Activated CD4-positive, alpha-beta T cell treated with anti-CD3 and anti-CD28 coated beads, Interleukin-10, Interleukin-2, amounts not matched to agents 100 ng/mL and 50 ng/mL, durations not matched to agents 16 hours and 8 hours (primary cell): Measurements from ENCODE around the gene LIPI.
A peak's percentile ranks its signal among the peaks of the same experiment; 100 is the strongest.
"Not testable (repeated sequence)": the region's sequence is repeated elsewhere in the genome, so short reads cannot be mapped to it uniquely, and the experiment has no call there.

Source experiments
- DNase-seq: peaks from one replicate; pipeline ENCODE4 v3.0.0-alpha.2; 2020

The LIPI gene

DNA sequence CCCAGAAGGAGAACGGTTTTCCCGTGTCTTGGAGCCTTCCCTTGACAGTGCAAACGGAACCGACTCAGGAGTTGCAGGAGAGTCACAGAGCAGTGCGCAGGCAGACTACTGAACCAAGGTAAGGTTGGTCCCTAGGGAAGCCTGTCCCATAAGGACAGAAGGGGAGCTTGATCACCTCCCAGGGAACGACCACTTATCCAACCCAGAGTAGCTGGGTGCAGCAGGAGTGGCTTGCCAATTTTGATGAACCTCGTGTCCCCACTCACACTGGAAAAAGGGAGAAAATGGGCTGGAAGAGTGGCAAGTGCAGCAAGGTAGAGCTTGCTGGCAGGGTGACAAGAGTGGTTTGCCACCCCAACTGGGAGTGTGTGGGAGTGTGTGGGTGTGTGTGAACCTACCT, 95.1 kb downstream of the LIPI start:
- no peak for DNase-seq

DNA sequence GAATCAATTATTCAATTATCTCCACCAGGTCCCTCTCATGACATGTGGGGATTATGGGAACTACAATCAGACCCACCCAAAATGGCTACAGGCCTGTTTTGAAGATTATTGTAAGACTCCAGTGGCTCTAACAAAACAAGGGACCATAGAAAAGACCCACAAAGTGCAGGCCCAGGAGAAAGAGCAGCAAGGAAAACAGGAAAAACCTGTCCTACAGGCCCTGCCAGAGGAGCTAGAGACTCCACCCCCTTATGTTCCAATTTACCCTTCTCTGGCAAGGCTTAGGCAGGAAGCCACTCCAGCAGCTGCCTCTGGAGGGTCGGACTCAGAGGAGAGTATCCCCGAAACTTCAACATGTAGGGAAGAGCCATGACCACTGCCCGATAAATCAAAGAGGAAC, 96.5 kb downstream of the LIPI start:
- no peak for DNase-seq

DNA sequence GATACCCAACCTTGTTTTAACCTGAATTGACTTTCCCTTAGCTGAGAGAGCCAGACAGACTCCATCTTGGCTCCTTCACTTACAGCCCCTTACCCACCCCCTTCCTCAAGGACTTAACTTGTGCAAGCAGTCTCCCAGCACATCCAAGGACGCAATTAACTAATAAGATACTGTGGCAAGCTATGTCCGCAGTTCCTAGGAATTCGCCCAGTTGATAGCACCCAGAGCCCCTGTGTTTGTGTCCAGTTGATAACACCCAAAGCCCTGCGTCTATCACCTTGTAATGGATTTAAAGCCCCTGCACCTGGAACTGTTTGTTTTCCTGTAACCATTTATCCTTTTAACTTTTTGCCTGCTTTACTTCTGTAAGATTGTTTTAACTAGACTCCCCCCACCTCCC, 106.2 kb downstream of the LIPI start:
- not testable (repeated sequence) for DNase-seq

DNA sequence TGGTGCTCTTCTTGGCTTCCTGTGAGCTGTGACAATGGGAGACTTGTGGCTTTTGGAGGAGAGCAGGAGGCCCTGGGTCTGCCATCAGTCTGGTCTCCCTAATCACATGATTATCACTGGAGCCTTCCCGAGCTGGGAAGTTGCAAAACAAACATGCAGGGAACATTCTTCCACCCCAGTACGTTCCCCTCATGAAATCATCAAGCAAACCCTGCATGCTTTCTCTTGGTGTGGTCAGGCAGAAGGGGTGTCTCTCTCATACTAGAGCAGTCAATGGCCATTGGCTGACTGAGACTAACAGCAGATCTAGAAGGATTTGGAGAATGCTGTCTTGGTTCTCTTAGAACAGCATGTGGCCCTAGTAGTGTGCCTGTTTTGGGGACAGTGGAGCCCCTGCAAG, 111.2 kb downstream of the LIPI start:
- DNase-seq: no peak

DNA sequence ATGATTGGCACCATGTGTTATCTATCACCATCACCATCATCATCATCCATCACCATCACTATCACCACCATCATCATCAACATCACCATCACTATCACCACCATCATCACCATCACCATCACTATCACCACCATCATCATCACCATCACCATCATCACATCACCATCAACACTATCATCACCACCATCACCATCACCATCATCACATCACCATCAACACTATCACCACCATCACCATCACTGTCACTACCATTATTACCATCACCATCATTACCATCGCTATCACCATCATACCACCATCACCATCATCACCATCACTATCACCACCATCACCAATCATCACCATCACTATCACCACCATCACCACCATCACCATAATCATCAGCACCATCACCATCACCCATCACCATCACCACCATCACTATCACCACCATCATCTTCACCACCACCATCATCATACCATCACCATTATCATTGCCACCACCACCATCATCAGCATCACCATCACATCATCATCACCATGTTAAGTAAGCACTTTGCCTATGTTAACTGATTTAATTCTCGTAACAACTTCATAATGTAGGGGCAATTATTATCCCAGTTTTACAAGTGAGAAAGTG, 112.8 kb downstream of the LIPI start:
- DNase-seq: no peak

DNA sequence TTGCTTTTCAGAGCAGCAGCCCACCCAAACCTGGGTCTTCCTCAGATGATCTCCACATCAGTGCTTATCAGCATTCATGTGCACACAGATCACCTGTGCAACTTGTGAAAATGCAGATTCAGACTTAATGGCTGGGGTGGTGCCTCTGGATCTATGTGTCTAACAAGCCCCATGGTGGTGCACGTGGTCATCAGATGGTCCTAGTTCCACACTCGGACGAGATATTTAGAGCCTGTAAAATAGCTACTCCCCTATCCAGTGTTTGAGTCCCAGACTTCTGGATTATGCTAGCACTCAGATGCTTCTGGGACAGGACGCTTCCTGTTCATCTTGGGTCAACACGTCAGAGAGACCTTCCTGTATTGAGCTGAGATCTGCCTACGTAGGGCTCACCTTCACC, 114.2 kb downstream of the LIPI start:
- no peak for DNase-seq

DNA sequence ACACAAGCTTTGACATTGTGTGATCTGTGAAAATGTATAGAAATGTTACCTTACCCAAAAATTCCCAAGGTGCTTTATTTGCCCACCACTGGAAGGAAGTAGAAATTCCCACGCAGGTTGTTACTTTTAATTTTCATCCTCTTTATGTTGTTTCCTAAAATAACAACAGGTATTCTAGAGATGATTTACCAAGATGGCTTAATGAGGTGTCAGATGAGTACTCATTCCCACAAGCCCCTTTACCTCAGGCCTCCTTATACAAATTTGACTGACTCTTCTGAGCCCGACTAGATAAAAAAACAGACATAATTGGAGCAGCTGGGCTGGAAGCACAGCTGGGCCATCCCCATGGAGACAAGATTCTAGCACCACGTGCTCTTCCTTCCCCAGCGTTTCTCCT, 114.6 kb downstream of the LIPI start:
- DNase-seq: no peak

DNA sequence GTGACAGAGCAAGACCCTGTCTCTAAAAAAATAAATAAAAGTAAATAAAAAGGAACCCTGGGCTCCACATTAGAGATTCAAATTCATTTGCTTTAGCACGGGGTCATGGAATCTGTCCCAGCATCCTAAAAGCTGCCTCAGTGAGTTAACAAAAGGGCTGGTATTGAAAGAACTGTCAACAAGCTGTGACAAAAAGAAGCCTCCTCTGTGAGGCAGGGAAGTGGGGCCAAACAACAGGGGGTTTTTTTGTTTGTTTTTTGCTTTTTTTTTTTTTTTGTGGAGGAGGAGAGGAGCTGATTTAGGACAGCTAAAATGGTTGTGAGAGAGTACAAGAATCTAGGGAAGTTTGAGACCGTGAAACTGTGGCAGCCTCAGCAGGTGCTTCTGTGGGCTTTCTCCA, 115.7 kb downstream of the LIPI start:
- no peak for DNase-seq

DNA sequence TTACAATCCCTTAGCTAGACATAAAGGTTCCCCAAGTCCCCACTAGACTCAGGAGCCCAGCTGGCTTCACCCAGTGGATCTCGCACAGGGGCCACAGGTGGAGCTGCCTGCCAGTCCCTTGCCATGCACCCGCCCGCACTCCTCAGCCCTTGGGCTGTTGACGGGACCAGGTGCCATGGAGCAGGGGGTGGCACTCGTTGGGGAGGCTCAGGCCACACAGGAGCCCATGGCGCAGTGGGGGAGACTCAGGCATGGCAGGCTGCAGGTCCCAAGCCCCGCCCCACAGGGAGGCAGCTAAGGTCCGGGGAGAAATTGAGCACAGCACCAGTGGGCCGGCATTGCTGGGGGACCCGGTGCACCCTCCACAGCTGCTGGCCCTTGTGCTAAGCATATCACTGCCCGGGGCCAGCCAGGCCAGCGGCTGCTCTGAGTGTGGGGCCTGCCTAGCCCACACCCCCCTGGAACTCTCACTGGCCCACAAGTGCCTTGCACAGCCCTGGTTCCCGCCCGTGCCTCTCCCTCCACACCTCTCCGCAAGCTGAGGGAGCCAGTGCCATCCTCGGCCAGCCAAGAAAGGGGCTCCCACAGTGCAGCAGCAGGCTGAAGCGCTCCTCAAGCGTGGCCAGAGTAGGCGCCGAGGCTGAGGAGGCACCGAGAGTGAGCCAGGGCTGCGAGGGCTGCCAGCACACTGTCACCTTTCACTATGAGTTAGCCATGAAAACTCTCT, 117.8 kb downstream of the LIPI start:
- DNase-seq: no peak

DNA sequence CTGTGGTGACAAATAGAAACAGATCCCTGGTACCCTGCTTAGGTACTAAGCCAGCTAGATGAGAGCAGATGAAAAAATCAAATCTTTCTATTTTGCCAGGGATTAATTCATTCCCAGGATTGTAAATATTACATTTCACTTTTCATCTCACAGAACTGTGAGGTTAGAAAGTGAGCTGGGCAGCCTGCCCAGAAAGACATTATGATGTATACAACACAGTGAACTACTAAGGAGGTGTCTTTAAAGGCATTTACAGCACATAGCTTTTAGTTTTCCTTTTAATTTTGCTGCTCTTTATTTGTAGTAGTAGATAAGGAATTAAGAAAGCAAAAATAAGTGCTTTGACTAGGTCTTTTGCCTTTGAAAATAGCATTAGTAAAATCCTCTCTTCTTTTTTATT, 120.6 kb downstream of the LIPI start:
- not testable (repeated sequence) for DNase-seq

DNA sequence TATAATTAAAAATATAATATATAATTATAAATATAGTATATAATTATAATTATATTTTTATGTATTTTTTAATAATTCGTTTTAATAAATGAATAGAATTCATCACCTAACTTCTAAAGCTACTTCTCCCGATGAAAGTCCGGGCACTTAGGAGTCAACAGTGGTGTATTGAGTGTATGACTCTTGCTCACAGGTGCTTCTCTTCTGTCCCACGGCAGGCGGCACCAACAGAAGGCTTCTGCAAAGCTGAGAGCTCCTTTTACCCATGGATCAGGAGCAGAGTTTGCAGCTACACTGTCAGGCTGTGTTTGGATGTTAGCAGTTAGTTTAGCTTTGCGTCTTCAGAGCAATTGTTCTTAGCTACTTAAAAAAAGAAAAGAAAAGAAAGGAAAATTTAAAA, 122.4 kb downstream of the LIPI start:
- DNase-seq: no peak

DNA sequence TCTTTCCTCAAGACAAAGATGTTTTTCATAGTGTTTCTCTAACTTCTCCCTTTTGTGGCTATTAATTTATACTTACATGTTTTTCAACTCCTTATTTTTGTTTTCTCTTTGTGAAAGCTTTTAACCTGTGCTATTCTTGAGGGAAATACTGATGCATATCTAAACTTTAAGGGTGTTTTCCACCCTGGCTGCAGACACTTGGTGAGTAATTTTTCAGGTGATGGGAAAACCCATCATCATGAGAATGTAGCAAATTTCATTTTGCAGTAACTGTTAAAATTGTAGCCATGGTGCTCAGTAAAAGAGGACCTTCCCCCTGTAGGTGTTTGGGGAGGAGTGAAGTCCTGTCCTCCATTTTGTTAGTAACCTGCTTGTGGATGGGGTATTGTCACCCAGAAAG, 124.2 kb downstream of the LIPI start:
- DNase-seq: peak; percentile 67

DNA sequence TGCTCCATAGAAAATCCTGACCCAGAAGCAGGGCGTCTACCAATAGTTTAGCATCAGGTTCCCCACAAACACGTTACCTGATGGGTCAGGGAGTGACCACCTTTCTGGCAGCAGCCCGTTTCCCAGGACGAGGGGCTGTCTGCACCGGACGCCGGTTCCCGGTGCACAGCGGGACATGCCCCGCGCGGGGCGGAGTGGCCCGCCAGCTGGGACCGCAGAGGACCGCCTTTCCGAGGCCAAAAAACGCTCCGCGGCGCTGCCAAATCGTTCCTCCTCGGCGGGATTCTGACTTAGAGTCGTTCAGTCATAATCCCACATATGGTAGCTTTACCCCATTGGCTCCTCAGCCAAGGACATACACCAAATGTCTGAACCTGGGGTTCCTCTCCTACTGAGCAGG, 126.1 kb downstream of the LIPI start:
- no peak for DNase-seq

DNA sequence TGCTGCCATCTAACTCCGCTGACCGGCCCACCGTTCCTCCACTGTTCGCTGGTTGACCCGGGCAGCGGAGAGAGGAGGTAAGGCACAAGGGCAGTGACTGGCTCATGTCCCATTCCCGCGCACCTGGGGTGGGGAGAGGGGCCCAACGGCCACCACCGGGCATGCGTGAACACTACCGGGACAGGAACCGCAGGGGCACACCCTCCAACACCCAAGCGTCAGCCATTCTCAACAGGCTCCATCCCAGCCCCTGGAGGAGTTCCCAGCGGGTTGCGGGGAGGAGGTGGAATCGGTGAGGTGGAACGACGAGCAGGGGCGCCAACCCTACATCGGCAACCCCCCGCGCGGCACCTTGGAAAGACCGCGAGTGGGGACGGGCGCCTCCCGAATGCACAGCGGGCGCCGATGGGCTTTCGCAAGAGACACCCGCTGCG, 126.7 kb downstream of the LIPI start:
- no peak for DNase-seq

DNA sequence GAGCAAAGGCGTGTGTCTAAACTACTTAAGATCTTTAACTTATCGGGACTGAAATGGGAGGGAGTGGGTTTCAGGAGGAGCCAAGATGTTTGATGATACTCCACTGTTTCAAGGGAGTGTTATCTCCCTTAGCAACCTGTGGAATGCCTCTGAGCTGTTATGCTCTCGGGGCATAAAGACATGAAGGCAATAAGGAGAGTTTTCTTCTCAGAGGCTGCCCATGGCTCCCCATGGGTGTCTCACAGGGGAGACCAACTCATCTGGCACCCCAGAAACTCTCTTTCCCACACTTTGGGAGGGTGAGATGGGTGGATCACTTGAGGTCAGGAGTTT, 130.0 kb downstream of the LIPI start:
- DNase-seq: no peak

DNA sequence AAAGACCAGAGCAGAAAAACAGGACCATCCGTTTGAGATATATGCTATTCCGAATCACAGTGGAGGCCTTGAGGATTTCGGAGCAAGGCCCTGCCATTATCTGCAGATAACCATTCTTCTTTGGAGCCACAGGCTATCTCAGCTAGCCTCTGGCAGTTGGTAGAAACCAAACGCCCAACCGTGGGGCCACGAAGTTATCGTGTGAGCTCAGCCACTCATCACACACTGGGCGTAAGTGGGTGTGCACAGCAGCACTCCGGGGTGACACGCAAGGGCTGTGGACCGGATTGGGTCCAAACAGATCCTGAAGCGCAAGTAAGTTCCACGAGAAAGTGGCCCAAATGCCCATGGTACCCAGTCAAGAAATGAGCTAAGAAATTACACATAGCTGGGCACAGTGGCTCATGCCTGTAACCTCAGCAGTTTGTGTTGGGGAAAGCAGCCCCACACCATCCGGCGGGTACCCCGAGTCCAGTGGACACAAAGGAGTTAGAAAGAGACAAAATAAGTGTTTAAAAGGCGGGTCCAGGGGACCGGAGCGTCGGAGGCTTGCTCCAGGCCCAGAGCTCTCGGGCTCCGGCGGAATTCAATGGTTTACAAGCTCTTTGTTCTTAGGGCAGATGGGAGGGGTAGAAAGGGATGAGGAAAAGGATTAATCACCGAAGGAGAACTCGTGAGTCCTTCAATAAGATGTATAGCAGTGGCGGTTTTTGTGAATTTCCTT, 130.6 kb downstream of the LIPI start:
- DNase-seq: no peak

DNA sequence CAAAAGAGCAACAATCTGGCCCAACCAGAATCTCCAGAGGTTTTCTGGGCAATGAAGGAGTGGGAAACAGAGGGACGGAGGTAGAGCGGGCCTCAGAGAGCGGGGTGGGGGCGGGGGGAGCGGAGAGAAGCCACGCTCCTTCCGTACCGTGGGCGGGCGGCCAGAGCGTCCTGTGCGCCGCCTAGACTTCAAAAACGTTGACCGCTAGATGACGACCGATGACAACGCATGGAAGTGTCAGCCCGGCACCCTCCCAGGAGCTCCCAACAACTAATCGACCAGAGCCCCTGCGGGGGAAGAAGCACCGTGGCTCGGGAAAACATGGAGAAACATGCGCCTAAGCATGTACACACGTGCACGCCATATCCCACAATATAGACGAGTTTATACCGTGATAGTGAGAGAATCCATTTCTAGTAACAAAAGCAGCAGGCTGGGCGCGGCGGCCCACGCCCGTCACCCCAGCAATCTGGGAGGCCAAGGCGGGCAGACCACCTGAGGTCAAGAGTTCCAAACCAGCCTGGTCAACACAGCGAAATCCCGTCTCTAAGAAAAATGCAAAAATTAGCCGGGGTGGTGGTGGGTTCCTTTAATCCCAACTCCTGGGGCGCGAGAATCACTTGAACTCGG, 131.9 kb downstream of the LIPI start:
- DNase-seq: no peak

DNA sequence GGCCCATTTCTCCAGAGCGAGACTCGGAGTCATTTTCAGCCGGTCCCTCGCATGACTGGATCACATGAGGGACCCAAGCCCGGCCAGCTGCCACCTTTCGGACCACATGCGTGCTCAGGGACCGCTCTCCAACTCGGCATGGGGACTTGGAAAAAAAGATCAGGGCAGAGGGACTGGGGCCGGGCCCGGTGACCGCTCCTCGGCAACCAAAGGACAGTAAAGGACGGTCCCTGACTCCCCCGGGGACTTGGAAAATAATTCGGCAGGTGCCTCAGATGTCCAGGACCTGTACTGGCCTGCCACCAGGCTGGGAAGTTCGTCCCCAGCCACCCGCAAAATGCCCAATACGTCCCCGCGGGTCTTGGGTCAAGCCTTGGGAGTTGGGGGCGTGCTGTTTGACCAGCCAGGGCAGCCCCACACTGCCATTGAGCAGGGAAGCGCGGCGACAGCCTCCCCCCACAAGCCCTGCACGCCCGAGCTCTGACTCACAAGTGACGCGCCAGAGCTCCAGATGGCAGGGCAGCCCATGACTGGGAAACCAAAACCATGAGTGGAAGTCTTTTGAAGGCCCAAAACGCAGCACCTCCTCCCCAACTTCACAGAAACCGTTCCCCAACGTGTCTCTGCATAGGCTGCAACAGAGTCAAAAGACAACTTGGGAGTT, 134.5 kb downstream of the LIPI start:
- DNase-seq: no peak

DNA sequence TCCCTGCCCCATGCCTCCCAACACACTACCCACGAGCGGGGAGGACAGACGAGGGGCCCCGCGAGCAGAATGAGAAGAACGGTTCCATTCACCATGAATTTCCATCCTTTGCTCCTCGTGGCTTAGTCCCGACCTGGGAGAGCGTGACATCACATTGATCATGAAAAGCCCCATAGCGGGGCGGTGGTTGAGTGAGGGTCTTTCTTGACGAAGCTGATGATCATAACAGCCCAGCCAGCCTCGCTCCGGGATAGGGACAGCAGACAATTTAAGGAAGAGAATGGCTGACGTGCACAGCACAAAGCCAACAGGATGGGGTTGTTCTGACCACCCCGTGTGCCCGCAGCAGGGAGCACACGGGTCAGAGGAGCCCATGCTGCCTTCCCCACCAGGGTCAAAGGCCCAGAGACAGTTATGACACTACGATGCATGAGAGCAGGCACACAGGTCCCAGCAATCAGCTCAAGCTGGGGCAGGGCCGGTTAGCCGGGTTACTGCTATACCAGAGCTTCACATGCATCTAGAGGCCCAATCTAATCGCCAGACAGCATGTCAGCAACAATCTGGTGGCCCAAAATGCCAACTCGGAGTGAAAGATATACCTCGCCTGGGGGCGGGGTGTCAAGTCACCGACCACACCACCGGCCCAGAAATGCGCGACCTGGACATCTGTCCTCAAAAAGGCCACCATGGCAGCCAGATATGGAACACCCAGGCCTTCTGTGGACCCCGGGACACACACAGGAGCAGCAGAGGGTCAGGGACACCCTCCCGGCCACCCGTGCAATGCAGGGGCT, 135.2 kb downstream of the LIPI start:
- DNase-seq: no peak

DNA sequence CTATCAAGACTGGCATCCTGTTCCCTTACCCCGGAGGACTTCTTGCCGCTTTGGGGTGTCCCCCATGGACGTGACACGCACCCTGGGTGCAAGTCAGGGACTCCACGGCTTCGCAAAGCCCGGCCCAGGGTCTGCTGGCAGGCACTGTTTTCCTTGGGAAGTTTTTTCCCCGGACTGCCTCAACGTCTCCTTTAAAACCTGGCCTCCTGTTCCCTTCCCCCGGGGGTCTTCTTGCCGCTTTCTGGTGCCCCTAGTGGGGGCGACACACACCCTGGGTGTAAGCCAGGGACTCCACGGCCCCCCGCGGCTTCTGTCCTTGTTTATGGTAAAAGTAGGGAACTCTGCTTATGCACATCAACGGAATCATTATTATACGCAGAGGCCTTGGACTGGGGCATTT, 136.6 kb downstream of the LIPI start:
- no peak for DNase-seq

DNA sequence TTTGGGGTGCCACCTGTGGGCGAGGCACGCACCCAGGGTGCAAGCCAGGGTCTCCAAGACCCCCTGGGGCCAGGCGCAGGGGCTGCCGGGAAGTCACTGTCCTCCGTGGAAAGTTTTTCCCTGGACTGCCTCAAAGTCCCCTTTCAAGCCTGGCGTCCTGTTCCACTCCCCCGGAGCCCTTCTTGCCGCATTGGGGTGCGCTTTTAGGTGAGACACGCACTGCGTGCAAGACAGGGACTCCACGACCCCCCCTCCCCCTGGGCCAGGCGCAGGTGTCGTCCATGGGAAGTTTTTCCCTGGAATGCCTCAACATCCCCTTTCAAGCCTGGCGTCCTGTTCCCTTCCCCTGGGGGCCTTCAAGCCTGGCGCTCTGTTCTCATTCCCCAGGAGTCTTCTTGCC, 137.1 kb downstream of the LIPI start:
- DNase-seq: no peak

DNA sequence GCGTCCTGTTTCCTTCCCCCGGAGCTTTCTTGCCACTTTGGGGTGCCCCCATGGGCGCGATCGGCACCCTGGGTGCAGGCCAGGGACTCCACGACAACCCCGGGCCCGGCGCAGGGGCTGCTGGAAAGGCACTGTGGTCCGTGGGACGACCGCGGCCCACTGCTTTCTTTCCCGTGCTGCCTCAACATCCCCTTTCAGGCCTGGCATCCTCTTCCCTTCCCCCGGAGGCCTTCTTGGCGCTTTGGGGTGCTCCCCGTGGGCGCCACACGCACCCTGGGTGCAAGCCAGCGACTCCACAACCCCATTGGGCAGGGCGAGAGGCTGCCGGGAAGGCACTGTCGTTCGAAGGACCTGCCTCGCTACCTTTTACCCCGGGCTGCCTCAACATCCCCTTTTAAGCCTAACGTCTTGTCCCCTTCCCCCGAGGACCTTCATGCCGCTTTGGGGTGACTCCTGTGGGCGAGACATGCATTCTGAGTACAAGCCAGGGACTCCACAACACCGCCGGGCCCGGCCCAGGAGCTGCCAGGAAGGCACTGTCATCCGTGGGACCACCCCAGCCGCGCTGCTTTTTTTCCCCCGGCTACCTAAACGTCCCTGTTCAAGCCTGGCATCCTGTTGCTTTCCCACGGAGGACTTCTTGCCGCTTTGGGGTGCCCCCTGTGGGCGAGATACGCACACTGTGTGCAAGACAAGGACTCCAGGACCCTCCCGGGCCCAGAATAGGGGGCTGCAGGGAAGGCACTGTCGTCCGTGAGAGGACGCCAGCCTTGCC, 137.8 kb downstream of the LIPI start:
- no peak for DNase-seq
